Erythroblast (primary cell): ENCODE measurements around the gene PSENEN.

ENCODE experiments used
- DNase-seq, 2 experiments: peaks; one replicate each; lab custom pipeline; 2025; lab: John Stamatoyannopoulos, UW
- GATA1 ChIP-seq: IDR thresholded peaks from 2 replicates; pipeline ENCODE4 v1.6.1; 2011; ENCODE audit warnings: low read depth, mild to moderate bottlenecking, control low read depth, low read length, moderate library complexity
- POLR2A ChIP-seq: IDR thresholded peaks from 2 replicates; pipeline ENCODE4 v1.6.1; 2011; ENCODE audit warnings: mild to moderate bottlenecking, low read length

The PSENEN gene, protein sequence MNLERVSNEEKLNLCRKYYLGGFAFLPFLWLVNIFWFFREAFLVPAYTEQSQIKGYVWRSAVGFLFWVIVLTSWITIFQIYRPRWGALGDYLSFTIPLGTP

DNA sequence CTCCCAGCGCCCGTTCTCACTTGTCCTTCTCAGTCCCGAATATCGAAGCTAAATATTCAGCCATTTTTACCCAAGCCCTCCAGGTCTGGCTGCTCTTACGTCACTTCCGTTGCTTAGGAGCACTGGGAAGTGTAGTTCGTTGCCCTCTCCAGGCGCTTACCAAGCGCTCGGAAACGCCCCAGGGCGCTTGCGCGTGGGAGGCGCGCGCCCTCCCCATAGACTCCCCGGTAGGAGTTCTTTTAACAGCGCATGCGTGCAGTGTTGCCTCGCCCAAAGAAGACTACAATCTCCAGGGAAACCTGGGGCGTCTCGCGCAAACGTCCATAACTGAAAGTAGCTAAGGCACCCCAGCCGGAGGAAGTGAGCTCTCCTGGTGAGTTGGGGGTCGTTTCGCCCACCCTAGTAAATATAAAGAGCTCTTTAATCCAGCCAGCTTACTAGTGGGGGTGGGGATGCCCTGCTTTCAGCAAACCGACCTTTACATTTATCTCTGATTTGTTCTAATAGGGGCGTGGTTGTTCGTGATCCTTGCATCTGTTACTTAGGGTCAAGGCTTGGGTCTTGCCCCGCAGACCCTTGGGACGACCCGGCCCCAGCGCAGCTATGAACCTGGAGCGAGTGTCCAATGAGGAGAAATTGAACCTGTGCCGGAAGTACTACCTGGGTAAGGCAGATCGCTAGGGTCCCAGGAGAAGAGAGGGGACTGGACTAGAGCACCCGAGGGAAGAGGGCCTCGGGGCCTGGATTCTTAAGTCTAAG, at the start of gene PSENEN, which contains the start of gene U2AF1L4:
Gene PSENEN, plus strand, starts transcription at position 324 of the 759 bp plus-strand sequence. Its CDS starts 280 bp downstream, at position 604.
Gene U2AF1L4, minus strand, starts transcription at position 91 of the 759 bp plus-strand sequence. Its CDS starts 27 bp downstream, at position 64.
- TF ChIP-seq POLR2A: peak; percentile 46
- no peak for TF ChIP-seq GATA1
- DNase-seq: peak; percentile 99 to 100

DNA sequence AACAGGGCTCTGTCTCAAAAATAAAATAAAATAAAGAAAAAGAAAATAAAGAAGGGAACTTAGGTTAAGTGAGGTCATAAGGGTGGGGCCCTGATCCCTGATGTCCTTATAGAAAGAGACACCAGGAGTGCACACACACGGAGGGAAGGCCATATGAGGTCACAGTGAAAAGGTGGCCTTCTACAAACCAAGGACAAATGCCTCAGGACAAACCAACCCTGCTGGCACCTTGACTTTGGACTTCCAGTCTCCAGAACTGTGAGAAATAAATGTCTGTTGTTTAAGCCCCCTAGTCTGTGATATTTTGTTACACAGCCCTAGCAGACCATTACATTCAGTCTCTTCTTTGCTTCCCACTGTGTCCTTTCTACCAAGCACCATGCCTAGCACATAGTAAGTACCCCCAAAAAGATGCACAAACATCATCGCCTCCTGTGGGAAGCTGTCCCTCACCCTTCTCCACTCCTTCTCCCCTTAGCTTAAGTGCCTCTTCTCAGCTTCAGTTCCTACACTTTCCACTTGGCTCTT, 49.5 kb upstream of the PSENEN start:
- TF ChIP-seq GATA1: no peak
- no peak for TF ChIP-seq POLR2A
- no peak for DNase-seq

DNA sequence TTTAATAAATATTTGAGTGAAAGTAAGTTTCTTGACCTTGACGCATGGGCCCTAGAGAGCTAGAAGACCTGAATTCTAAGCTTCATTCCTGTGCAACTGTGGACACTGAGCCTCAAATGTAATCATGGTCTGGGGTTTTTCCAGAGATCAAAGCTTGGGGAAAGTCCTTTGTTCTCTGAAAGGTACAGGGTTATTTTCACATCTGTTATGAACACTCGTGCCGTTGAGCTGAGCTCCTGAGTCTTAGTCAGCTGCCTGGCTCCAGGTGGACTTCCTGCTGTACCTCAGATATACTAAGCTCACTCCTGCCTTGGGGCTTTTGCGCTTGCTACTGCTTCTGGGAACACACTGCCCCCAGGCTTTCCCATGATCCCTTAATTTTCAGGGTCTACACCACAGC, 48.6 kb upstream of the PSENEN start:
- DNase-seq: no peak

DNA sequence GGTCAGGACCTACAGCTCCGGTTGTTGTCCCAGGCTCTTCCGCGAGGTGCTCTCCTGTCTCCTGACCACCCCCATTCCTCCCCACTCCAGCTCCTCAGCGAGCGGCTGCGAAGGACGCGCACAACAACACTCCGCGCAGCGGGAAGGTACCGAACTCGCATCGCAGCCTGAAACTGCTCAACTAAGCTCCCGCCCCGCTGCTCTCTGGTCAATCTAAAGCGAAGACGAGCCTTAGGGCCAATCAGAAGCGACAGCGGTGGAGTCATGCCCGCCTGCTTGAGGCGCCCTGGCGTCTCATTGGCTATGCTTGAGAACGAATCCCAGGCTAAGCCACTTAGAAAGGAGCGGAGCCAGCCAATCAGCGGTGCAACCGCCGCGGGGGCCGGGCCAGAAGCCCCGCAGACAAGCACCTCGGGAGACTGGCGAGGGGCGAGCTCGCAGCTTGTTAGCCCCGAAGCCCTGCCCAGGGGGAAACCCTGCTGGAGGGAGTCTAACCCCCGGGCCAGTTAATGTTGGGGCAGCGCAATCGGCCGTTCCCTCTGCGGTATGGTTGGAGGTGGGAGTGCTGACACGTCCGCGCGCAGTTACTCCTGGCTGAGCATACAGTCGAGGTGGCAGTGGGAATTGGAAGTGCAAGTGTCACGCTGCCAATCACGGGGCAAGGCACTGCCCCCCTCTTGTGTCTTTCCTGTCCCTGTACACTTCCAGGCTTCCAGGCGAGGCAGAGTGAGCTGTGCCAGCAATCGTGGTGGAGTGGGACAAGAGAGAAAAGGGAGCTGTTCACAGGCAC, 43.0 kb upstream of the PSENEN start:
- TF ChIP-seq GATA1 (no peak), POLR2A (peak; percentile 31)
- DNase-seq: peak; percentile 96

More for the DNA sequence above, 48.6 kb upstream of the PSENEN start:
- TF ChIP-seq POLR2A (no peak), GATA1 (no peak)

DNA sequence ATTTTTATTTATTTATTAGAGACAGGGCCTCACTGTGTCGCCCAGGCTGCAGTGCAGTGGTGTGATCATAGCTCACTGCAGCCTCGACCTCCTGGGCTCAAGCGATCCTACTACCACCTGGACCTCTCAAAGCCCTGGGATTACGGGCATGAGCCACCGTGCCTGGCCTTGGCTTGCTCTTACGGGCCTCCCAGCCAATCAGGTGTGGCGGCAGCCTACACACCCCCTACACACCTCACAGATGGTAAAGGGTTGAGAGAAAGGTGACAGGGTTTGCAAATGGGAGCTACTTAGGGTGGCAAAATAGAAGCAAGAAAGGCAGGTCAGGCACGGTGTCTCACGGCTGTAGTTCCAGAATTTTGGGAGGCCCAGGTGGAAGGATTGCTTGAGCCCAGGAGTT, 42.1 kb upstream of the PSENEN start:
- TF ChIP-seq POLR2A: no peak
- TF ChIP-seq GATA1: no peak
- DNase-seq: no peak

DNA sequence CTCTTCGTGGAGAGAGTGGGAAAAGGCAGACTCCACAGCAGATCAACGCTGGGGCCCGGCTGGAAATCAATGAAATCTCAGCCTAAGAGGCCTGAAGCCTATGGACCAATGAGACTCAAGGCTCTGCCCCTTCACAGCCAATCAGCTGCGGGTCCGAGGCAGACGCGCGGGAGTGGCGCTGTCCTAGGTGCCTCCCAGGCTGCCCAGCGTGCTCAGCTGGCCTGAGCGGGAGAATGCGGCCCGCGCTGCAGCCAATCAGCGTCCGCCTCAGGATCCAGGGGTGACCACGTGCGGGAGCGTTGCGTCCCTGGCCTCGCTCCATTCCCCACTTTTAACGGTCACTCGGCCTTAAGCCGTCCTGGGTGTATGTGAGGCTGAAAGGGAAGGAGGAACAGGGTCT, 41.2 kb upstream of the PSENEN start, which contains the start of gene ZBTB32:
Gene ZBTB32, plus strand, starts transcription at position 341 of the 400 bp plus-strand sequence. CDS start 10,069 bp downstream, outside the sequence.
- no peak for TF ChIP-seq POLR2A
- no peak for TF ChIP-seq GATA1
- DNase-seq: peak; percentile 51 to 70

DNA sequence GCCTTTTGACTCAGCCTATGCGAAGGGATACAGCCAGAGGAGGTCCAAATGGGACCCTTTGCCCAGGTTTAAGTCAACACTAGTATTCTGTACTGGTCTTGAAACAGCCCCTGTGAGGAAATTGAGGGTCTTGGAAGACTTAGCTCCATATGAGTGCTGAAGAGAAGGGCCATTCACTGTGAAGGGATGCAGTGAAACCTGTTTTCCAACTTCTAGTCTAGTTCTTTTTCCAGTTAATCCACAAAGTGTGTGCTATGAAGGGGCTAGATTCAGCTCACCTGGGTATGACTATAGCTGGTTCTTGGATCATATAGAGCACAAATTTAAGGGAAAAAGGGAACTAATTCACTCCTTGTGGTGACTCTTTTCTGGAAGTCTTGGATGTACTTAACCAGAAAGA, 37.1 kb upstream of the PSENEN start:
- no peak for TF ChIP-seq GATA1
- no peak for TF ChIP-seq POLR2A
- DNase-seq: no peak

DNA sequence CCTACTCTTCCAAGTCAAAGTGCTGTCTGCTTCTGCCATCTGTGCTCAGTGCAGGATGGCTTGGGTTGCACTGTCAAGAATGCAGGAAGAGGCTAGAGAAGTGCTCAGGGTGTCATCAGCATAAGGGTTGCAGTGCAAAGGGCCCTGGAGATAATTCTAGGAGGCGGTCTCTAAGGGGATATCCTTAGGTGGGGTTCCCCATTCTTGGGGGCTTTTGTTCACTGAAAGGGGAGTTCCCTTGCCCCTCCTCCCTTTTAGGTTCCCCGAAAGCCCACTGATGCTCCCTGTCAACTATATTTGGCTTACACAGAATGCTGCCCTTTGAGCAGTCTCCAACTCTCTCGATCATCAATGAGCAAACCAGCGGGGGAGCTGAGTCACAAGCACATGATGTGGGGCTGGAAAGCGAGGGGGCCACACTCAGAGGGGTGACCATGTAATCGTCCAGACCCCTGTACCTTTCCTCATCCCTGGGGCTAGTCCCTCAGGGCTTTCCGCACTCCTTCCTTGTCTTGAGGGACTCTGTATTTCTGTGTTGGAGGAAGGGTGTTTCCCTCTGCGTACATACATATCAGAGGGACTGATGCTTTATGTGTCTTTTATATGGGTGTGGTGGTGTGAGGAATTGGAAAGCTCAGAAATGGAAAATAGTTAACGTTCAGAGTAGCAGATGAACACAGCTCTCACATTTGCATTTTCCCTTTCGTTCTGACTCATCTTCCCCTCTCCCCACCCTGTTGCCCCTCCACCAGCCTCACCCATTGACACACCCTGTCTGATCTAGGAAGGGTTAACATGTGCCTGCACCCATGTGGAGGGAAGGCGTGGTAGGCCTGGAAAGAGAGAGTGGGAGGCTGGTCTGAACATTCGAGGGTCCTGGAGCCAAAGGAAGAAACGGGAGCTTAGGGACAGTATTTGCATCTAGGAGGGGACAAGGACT, 34.4 kb upstream of the PSENEN start:
- no peak for DNase-seq
- TF ChIP-seq POLR2A (no peak), GATA1 (no peak)

DNA sequence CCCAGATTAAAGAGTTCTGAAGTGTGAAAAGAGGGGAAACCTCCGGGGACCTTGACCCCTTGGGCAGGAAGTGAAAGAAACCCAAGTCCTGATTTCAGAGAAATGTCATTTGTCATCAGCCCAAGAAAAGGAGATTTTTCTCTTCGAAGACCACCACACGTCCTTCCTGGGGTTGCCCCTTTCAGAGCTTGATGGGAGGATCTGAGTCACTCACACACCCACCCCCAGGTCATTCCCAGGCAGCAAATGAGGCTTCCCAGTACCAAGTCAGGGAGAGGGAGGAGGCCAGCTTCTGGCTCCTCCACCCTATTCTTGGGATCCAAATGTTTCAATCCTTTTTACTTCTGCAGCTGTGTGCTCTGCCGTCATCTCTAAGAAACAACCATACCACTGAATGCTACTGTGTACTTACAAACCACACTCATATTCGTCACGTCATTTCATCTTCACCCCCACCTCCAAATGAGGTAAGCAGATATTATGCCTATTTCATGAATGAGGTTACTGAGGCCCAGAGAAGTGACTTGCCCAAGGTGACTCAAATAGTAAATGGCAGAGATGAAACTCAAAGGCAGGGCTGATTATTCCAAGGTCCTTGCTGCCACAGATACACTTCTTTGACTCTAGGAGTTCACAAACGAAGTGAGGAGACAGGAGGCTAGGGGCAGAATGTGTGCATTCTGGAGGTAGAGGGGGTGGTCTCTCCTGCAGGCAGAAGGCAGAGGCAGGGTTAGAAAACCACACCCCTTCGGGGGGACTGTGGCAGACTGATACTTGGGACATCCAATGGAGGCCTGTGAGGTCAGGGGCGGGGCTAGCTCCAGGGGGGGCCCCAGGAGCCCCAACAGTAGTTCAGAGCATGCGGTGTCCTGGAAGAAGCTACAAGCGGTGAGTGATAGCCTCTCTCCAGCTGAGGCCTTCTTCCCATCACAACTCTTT, 32.6 kb upstream of the PSENEN start:
- no peak for TF ChIP-seq GATA1
- TF ChIP-seq POLR2A: no peak
- DNase-seq: peak in 1 of 2 experiments; percentile 41

DNA sequence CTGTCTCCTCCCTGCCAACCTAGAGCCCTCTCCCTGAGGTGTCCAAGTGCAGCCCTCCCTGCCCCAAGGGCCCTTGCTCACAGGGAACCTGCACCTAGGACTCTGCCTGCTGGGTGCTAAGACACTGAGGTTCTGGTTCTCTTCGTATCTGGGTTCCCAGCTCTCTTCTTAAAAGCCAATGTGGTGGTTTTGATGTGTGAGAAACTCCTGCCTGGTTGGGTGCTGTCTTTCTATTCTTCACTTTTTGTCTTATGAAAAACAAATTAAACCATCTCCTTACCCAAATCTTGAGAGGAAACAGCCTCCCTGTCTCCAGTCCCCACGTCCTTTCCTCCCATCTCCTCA, 32.0 kb upstream of the PSENEN start:
- no peak for DNase-seq
- TF ChIP-seq GATA1: no peak
- no peak for TF ChIP-seq POLR2A

DNA sequence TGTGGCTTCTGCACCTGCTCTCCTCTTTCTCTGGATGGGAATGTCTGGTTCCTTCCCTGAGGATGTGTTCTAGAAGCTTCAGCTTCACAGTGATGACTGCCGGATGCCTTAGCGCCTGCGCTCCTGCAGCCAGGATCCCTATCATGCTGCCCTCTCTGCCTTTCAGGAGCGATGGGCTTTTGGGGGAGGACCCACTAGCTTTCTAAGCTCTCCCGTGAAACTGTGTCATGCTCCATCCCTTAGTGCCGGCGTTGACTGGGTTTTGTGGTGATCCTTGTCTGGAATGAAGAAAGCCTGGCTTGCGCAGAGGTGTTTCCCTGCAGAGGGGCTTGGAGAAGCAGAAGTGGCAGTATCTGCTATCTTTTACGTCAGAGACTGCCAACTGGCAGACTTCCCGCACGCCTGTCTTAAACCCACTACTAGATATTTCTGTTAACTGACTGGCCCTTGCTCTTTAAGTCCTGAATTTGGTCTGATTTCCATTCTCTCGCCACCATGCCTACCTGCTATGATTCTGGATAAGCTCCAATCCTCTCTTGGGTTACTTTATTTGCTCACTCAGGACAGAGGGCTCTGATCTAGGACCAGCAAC, 31.5 kb upstream of the PSENEN start:
- peak; percentile 43 to 47 for DNase-seq
- no peak for TF ChIP-seq GATA1
- TF ChIP-seq POLR2A: no peak
